HepG2 (cell line): ENCODE measurements around the gene POLL.

ENCODE experiments used
- SETDB1 ChIP-seq: sonication (generic); formaldehyde crosslinking; IDR thresholded peaks from 2 replicates; pipeline ENCODE4 v1.5.1; 2020; ENCODE audit warnings: missing genetic modification reagents, mild to moderate bottlenecking, borderline replicate concordance
- ZEB1 ChIP-seq: IDR thresholded peaks from 2 replicates; pipeline ENCODE4 v1.6.1; 2012; ENCODE audit warnings: mild to moderate bottlenecking, low read depth, inconsistent platforms; ENCODE audit not compliant: insufficient replicate concordance
- ZFAT ChIP-seq: sonication (generic); formaldehyde crosslinking; conservative IDR thresholded peaks from 2 replicates; pipeline ENCODE4 v1.8.1; 2023; ENCODE audit warnings: missing genetic modification reagents, inconsistent platforms
- ZNF180 ChIP-seq: sonication (generic); formaldehyde crosslinking; IDR thresholded peaks from 2 replicates; pipeline ENCODE4 v1.4.0; 2020; ENCODE audit warnings: low read depth, missing genetic modification reagents, borderline replicate concordance
- TF ChIP-seq, protein P1 (sequence below): sonication (generic); formaldehyde crosslinking; IDR thresholded peaks from 2 replicates; pipeline ENCODE4 v1.5.0; 2020; ENCODE audit warnings: mild to moderate bottlenecking, missing genetic modification reagents, moderate library complexity

GRCh38 chr10:101597091-101597900 lies 9.2 kb upstream of the POLL start:
- TF ChIP-seq SETDB1 (CRISPR knock-in tag): no peak
- TF ChIP-seq, protein P1, sequence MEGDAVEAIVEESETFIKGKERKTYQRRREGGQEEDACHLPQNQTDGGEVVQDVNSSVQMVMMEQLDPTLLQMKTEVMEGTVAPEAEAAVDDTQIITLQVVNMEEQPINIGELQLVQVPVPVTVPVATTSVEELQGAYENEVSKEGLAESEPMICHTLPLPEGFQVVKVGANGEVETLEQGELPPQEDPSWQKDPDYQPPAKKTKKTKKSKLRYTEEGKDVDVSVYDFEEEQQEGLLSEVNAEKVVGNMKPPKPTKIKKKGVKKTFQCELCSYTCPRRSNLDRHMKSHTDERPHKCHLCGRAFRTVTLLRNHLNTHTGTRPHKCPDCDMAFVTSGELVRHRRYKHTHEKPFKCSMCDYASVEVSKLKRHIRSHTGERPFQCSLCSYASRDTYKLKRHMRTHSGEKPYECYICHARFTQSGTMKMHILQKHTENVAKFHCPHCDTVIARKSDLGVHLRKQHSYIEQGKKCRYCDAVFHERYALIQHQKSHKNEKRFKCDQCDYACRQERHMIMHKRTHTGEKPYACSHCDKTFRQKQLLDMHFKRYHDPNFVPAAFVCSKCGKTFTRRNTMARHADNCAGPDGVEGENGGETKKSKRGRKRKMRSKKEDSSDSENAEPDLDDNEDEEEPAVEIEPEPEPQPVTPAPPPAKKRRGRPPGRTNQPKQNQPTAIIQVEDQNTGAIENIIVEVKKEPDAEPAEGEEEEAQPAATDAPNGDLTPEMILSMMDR (CRISPR knock-in tag): no peak
- no peak for TF ChIP-seq ZNF180
- TF ChIP-seq ZEB1: no peak
- TF ChIP-seq ZFAT (CRISPR knock-in tag): no peak
